HepG2 (cell line): Measurements from ENCODE around the gene SMYD2. TPM values are rescaled to one million over a fixed set of nuclear protein-coding genes. Genes with fewer than 3 reads are reported as not detected.

ENCODE experiments used
- ASH2L ChIP-seq: fragments of 300-600, 200-600 bp; sonication (generic); IDR thresholded peaks from 2 replicates; pipeline ENCODE4 v1.7.0; 2017; ENCODE audit warnings: low read depth, mild to moderate bottlenecking, moderate library complexity, mixed read lengths, low read length; ENCODE audit not compliant: insufficient read length
- EHMT2 ChIP-seq: fragments of 200-600 bp; sonication (generic); IDR thresholded peaks from 2 replicates; pipeline ENCODE4 v1.7.0; 2017; ENCODE audit warnings: antibody characterized with exemption, low read depth, low read length, borderline replicate concordance
- HNF4G ChIP-seq, 2 experiments: sonication (generic) in 1 of 2; formaldehyde crosslinking in 1 of 2; IDR thresholded peaks; 2 replicates each; pipeline versions ENCODE4 v1.4.0 to v1.6.1; 2011 to 2020; ENCODE audit warnings: borderline replicate concordance in 2 of 2, low read depth in 2 of 2, mild to moderate bottlenecking in 2 of 2, low read length in 1 of 2, missing genetic modification reagents in 1 of 2, moderate library complexity in 1 of 2
- KAT8 ChIP-seq: IDR thresholded peaks from 2 replicates; pipeline ENCODE4 v1.6.1; 2016; ENCODE audit warnings: missing genetic modification reagents, missing compliant biosample characterization
- KLF15 ChIP-seq: sonication (generic); formaldehyde crosslinking; IDR thresholded peaks from 2 replicates; pipeline ENCODE4 v1.8.1; 2023; ENCODE audit warnings: borderline replicate concordance, mild to moderate bottlenecking, inconsistent platforms, missing genetic modification reagents, mixed read lengths
- MTF1 ChIP-seq: sonication (generic); formaldehyde crosslinking; IDR thresholded peaks from 2 replicates; pipeline ENCODE4 v1.5.0; 2020; ENCODE audit warnings: missing genetic modification reagents
- PCBP1 ChIP-seq: fragments of 200-400 bp; formaldehyde crosslinking; IDR thresholded peaks from 2 replicates; pipeline ENCODE4 v1.6.1; 2017; ENCODE audit warnings: mild to moderate bottlenecking, low read depth, low read length, borderline replicate concordance
- PHF5A ChIP-seq: IDR thresholded peaks from one replicate; pipeline ENCODE4 v1.6.1; 2018; ENCODE audit warnings: low read depth, missing genetic modification reagents; ENCODE audit not compliant: unreplicated experiment
- POGK ChIP-seq: sonication (generic); formaldehyde crosslinking; conservative IDR thresholded peaks from 2 replicates; pipeline ENCODE4 v1.8.0; 2022; ENCODE audit warnings: mild to moderate bottlenecking, moderate library complexity, missing genetic modification reagents
- RARG ChIP-seq: sonication (generic); formaldehyde crosslinking; IDR thresholded peaks from 2 replicates; pipeline ENCODE4 v1.4.0; 2020; ENCODE audit warnings: low read depth, mild to moderate bottlenecking, missing genetic modification reagents
- RELA ChIP-seq: sonication (generic); formaldehyde crosslinking; IDR thresholded peaks from 2 replicates; pipeline ENCODE4 v1.4.0; 2020; ENCODE audit warnings: missing genetic modification reagents
- SCMH1 ChIP-seq: sonication (generic); formaldehyde crosslinking; IDR thresholded peaks from 2 replicates; pipeline ENCODE4 v1.9.0; 2021; ENCODE audit warnings: missing genetic modification reagents, mild to moderate bottlenecking, borderline replicate concordance
- SNAPC4 ChIP-seq: sonication (generic); formaldehyde crosslinking; IDR thresholded peaks from 2 replicates; pipeline ENCODE4 v1.4.0; 2020; ENCODE audit warnings: mild to moderate bottlenecking, missing genetic modification reagents
- TBX2 ChIP-seq: sonication (generic); formaldehyde crosslinking; IDR thresholded peaks from 2 replicates; pipeline ENCODE4 v1.5.0; 2020; ENCODE audit warnings: missing genetic modification reagents, mild to moderate bottlenecking, borderline replicate concordance
- TGIF2 ChIP-seq: IDR thresholded peaks from 2 replicates; pipeline ENCODE4 v1.6.1; 2016; ENCODE audit warnings: control low read depth, missing compliant biosample characterization
- TOE1 ChIP-seq: sonication (generic); formaldehyde crosslinking; IDR thresholded peaks from 2 replicates; pipeline ENCODE4 v1.4.0; 2020; ENCODE audit warnings: mild to moderate bottlenecking, missing genetic modification reagents
- ZBTB20 ChIP-seq: sonication (generic); formaldehyde crosslinking; IDR thresholded peaks from 2 replicates; pipeline ENCODE4 v1.8.1; 2023; ENCODE audit warnings: missing genetic modification reagents, low read depth, mild to moderate bottlenecking, borderline replicate concordance
- ZBTB38 ChIP-seq: sonication (generic); formaldehyde crosslinking; IDR thresholded peaks from 2 replicates; pipeline ENCODE4 v1.5.1; 2020; ENCODE audit warnings: mild to moderate bottlenecking, missing genetic modification reagents
- ZNF180 ChIP-seq: sonication (generic); formaldehyde crosslinking; IDR thresholded peaks from 2 replicates; pipeline ENCODE4 v1.4.0; 2020; ENCODE audit warnings: low read depth, missing genetic modification reagents, borderline replicate concordance
- ZNF256 ChIP-seq: sonication (generic); formaldehyde crosslinking; conservative IDR thresholded peaks from 2 replicates; pipeline ENCODE4 v1.4.0; 2020; ENCODE audit warnings: missing genetic modification reagents
- ZNF616 ChIP-seq: sonication (generic); formaldehyde crosslinking; IDR thresholded peaks from 2 replicates; pipeline ENCODE4 v1.5.0; 2020; ENCODE audit warnings: low read depth, mild to moderate bottlenecking, missing genetic modification reagents
- ZNF766 ChIP-seq: sonication (generic); formaldehyde crosslinking; IDR thresholded peaks from 2 replicates; pipeline ENCODE4 v1.5.0; 2020; ENCODE audit warnings: missing genetic modification reagents, borderline replicate concordance
- ZNF772 ChIP-seq: sonication (generic); formaldehyde crosslinking; IDR thresholded peaks from 2 replicates; pipeline ENCODE4 v1.5.0; 2020; ENCODE audit warnings: mild to moderate bottlenecking, missing genetic modification reagents
- ZSCAN22 ChIP-seq: sonication (generic); formaldehyde crosslinking; IDR thresholded peaks from 2 replicates; pipeline ENCODE4 v1.4.0; 2020; ENCODE audit warnings: mild to moderate bottlenecking, missing genetic modification reagents
- polyA plus RNA-seq, 8 experiments: library from polyadenylated mRNA; depleted of rRNA in 3 of 8; stranded (reverse) in 7 of 8; unstranded in 1 of 8; fragments of >200 nt; fragmentation: Illumina TruSeq in 4 of 8; extraction: Trizol in 4 of 8; gene quantifications; 2 replicates each; pipeline versions ENCODE4 v1.2.1 to v1.2.3, GENCODE V29; 2011 to 2016; ENCODE audit warnings: low read depth in 4 of 8, missing spikeins in 1 of 8, mixed read lengths in 1 of 8; ENCODE audit not compliant: insufficient read depth in 1 of 8
- total RNA-seq, 5 experiments: library from RNA; depleted of rRNA; stranded (reverse); fragments of >200 nt; fragmentation: Illumina TruSeq; extraction: Trizol; gene quantifications; 2 replicates each; pipeline ENCODE4 v1.2.3, GENCODE V29; 2016; ENCODE audit warnings: low read depth in 1 of 5

The SMYD2 gene
- total and polyA plus RNA-seq, 2 of the 13 experiments (the other 11 are each of a cell fraction or from before 2014, with no cell fraction given), result 72.7 to 139 TPM

GRCh38 chr1:214318956-214319736 is 38.2 kb downstream of the SMYD2 start (continued):
- no peak for TF ChIP-seq ZSCAN22 (CRISPR knock-in tag)
- no peak for TF ChIP-seq ZNF180 (CRISPR knock-in tag)
- TF ChIP-seq SCMH1 (CRISPR knock-in tag), result no peak
- no peak for TF ChIP-seq RELA (CRISPR knock-in tag)
- TF ChIP-seq HNF4G (IDR thresholded peaks at IDR 0.05; ENCODE audit: borderline replicate concordance, low read depth, low read length), result no peak
- no peak; the same call in 1 of the 2 replicates for TF ChIP-seq HNF4G (CRISPR knock-in tag; IDR thresholded peaks at IDR 0.05; ENCODE audit: borderline replicate concordance, low read depth)
- TF ChIP-seq ZBTB20, result no peak
- TF ChIP-seq PCBP1, result no peak
- no peak for TF ChIP-seq TOE1
- TF ChIP-seq ZNF616 (CRISPR knock-in tag), result no peak
- 0 out of 2 replicates have a peak, but pooled peaks have one; percentile 22 for TF ChIP-seq TBX2
- no peak for TF ChIP-seq ZNF766
- TF ChIP-seq PHF5A (CRISPR knock-in tag), result no peak
- TF ChIP-seq SNAPC4 (CRISPR knock-in tag), result no peak
- TF ChIP-seq RARG (CRISPR knock-in tag), result no peak
- no peak for TF ChIP-seq ZNF256 (CRISPR knock-in tag)
- TF ChIP-seq ASH2L, result peak; percentile 42
- TF ChIP-seq KAT8 (CRISPR knock-in tag), result no peak
- no peak for TF ChIP-seq KLF15 (CRISPR knock-in tag)
- no peak for TF ChIP-seq MTF1 (CRISPR knock-in tag)
- no peak for TF ChIP-seq POGK
- TF ChIP-seq TGIF2 (CRISPR knock-in tag), result 0 out of 2 replicates have a peak, but pooled peaks have one; percentile 25
- TF ChIP-seq ZBTB38 (CRISPR knock-in tag), result no peak
- TF ChIP-seq ZNF772 (CRISPR knock-in tag), result no peak
- no peak for TF ChIP-seq EHMT2
